8988T (cell line): ENCODE data around the gene SORL1.

Experiments
- DNase-seq: peaks from one replicate; pipeline ENCODE4 v3.0.0; 2011

SORL1 gene

DNA sequence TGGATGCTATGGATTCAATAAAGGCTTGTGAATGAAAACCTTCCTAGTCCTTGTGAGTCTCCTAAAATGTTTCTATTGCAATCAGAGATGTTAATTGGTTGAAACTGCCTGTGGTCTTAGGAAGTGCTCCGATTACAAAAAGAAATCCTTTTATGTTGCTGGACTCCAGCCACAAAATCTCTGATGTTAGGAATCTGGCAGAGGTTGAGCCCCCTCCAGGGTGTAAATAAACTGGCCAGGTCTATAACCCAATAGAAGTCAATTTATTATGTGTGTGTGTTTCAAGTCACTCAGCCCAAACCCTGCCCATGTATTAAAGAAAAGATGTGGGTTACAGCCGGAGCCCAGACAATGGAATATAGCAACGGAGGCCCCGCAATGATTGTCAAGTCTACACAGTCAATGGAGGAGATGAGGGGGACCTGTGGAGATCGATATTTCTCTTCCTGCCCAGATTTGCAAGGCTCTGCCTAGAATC is 218.7 kb downstream of the SORL1 start:
- DNase-seq, result no peak

GRCh38 chr11:121671283-121672168 is 219.4 kb downstream of the SORL1 start:
- no peak for DNase-seq

- no peak for DNase-seq
Observed at GRCh38 chr11:121672630-121673487, 220.7 kb downstream of the SORL1 start.

DNA sequence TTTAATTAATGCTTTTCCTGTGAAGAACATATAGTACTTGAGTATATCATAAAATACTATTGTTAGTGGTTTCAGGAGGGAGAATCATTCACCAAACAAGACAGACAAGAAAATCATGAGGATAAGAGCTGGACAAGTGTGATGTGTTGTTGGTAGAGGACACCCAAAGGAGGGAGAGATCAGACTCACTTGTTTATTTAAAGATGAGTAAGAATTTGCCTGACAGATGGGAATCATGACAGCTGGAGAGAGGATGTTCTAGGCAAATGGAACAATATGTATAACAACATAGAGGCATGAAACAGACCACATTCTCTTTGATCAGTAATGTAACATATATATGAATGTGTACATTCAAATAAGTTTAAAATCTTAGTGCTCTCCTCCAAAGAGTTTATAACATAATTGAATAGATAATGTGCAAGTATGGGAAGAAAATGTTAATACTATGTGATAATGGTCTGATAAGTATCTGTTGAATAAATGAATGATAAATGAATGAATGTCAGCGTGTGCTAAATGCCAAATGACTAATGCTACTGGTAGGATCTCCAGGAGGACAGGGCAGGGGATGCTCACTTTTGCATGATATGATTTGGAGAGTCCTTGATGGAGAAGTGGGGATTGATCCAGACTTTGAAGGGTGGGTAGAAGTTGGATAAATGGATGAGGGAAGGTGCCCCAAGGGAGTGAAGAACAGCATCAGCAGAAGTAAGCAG is 229.6 kb downstream of the SORL1 start:
- no peak for DNase-seq
